Stimulated activated naive CD4-positive, alpha-beta T cell treated with Interleukin-2 at 50 U/mL for 16 hours (primary cell): ENCODE results near the gene TBX18.

Experiments
- DNase-seq: peaks from one replicate; lab custom pipeline; 2025; lab: John Stamatoyannopoulos, UW

TBX18 gene

DNA sequence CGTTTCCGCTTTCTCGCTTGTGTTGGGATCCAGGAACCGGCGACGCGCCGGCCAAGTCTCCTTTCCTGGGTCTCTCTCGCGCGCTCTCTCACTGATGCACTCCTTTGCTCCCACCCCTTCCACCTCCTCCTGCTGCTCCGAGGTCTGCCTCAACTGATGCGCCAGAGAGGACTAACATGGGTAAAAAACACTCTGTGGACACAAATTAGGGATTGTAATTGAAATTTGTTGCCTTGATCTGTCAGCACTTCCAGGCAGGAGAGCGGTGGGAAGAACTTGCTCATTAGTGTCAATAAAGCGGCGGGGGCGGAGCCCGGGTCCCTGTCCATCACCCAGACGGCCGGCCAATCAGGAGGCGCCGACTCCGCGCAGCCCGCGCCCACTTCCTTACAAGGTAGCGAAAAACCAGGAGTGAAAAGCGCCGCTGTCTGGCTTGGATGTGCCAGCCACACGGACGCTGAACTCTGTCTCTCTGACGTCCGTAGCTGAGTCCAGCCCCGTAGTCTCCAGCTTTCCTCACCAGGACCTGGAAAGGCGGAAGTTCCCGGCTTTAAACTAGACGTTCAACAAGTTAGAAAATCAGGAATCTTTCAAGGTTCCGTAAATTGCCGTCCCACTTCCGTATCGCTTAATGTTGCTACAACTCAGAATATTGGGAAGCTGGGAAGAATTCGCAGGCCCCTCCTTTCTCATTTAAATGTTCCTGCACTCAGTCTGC, at the start of gene TBX18:
TSS of gene TBX18 (minus strand) at position 267 of the 718 bp plus-strand sequence. CDS start 417 bp downstream, outside the sequence.
- no peak for DNase-seq

DNA sequence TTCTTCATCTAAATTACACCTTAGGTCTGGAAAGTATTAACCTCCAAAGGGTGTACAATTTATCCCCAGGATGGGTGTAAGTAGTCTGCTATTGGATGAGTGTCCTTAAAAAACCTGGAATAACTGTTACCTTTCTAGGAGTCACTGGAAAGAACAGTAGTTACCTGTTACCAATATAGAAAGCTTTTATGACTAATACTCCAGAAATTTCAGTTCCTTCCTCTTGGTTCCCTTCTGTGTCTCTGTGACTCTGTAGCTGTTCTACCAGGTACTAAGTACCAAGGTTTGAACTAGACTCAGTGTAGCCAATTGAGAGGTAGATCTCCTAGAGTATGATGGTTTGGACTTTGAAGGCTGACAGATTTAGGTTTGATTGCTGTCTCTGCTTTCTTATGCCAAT, 47.0 kb upstream of the TBX18 start:
- no peak for DNase-seq

DNA sequence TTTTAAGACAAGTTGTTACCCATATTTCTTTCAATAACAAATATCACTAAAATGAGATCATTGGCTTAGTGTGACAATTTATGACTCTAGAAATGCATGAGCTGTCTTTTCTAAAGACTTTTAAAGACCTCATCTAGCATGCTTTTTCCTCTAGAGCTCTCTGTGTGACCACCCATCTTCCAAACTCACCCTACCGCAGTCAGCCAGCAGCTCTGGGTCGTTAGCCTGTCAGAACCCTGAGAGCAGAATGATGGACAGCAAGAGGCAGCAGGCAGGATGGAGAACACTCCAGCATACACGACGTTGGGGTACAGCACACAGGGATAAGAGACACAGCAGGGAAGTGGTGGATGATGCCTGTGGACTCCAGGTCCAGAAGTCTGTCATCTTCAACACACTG, 45.1 kb upstream of the TBX18 start:
- no peak for DNase-seq

DNA sequence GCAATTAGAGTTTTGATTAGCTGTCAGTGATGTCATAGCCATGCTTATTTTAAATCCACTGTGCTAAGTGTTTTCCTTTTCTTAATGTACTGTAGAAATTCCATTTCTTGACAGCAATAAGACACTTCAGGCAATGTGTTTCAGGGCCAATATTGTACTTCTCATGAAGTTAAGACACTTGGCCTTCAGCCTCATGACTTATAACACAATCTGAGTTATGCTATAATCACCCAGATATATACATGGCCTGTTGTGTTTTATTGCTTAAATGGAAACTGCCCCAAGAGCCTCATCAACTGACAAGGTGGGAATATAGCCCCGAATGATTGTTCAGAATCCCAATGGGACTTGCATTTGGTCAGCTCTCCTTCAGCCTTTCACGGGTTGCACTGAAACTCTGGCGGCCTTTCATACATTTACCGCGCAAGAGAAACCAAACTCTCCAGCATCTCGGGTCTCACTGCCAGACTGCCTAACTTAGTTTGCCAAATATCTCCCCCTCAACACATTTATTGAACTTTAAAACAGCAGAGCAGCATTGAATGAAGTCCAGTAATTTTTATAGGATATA, 44.2 kb upstream of the TBX18 start:
- no peak for DNase-seq

DNA sequence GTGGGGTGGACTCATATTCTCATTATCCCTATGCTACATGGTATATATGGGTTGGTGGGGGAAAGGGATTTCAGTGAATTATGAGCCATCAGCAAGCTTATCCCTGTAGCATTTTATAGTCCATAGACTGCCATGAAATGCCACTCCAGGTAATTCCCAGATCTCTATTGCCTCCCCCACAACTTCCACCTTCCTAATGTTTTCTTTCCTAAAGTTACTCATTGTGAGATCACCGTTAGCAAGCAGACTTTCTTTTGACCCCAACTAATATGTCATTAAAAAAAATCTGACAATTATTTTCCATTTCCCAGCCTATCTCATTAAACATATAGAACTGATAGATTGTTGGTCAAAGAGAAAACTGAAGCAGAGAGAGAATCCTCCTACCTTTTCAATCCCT, 40.7 kb upstream of the TBX18 start:
- no peak for DNase-seq

DNA sequence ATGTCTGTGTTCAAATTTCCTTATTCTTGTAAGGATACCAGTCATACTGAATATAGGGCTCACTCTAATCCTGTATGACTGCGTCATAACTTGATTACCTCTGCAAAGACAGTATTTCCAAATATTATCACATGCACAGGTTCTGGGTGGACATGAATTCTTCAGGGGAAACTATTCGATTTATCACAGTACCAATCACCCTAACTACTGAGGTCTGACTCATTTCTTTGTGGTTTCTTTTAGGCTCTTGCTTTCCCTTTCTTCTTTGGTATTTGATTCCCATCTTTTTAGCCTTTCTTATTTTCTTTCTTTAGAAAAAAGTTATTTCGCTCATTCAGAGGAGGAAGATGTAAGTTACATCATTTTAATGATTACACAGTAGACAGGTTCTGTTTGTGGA, 40.3 kb upstream of the TBX18 start:
- DNase-seq = no peak

DNA sequence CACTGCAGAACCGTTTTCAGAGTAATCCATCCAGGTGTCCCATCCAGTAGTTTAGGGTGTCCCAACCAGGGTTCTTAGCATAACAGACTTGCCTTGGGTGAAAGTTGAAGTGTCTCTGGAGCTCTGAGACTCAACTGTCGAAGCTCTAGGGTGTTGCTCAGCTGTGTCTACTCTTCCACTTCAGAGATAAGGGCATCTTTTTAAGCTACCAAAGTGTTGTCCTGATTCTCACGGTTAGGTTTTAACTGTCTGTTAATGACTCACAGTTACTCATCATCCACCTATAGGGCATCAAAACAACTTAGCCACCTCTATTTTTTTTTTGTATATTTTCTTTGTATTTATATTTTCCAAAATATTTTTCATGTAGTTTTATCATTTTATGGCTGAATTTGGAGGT, 36.9 kb upstream of the TBX18 start:
- DNase-seq = no peak

DNA sequence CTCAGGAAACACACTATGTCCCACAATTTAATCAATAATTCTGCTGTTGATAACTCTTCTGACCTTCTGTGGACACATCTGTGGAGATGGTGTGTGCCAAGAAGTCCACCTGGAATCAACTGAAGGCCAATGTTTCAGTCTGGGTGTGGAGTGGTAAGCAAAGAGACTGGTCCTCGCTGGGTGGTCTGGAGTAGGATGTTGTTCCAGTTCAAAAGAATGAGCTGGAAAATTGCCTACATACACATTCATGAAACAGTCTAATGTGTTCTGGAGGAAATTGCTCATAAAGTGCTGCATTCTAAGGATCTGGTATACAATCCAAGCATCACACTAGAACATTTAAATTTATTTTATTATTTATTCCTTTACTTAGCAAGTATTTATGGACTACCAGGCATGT, 33.9 kb upstream of the TBX18 start:
- DNase-seq = no peak

DNA sequence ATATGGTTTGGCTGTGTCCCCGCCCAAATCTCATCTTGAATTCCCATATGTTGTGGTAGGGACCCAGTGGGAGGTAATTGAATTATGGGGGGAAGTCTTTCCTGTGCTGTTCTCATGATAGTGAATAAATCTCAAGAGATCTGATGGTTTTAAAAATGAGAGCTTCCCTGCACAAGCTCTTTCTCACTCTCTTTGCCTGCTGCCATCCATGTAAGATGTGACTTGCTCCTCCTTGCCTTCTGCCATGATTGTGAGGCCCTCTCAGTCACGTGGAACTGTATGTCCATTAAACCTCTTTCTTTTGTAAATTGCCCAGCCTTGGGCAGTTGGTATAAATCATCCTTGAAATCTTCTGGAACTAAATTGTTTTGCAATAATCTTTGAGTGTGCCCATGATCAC, 31.9 kb upstream of the TBX18 start:
- no peak for DNase-seq

DNA sequence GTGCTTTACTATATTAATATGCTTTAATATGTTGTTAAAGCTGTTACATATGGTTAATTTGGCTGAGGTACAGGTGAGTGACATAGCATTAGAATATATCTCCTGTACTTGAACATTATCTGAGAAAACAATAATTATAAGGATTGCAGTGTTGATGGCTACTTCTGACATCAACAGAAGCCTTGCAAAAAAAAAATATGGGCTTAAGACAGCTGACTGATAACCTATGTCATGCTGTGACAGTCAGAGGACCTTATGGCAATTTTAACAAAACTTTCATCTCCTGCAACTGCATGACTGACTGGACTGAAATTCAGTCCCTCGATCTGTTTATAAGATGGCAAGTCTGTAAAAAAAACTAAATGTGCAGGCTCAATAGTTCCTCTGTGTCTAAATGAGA, 27.5 kb upstream of the TBX18 start:
- no peak for DNase-seq

DNA sequence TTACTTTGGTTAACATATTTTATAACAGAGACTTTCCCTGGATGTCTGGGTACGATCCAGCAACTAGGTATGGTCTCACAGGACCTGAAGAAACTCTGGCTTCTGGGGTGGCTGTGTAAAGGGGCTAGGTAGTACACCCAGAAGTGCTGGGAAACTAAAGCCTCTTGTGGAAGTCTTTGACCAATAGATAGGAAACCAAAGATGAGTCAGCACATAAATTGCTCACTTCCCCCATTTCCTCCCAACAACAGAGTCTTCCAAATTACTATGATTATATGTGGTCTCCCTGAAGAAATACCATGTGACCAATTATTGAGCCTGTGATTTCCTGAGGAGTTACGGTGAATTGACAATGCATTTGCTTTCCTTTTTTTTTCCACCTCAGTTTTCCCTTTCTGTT, 26.8 kb upstream of the TBX18 start:
- no peak for DNase-seq

DNA sequence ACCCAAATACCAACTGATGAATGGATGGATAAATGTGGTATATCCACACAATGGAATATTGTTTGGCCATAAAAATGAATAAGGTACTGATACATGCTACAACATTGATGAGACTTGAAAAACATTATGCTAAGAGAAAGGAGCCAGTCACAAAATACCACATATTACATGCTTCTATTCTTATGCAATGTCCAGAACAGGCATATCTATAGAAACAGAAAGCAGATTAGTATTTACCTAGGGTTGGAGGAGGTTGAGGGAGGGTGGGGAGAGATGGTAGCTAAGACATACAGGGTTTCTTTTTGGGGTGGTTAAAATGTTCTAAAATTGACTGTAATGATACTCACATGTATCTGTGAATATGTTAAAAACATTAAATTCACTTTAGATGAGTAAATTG, 24.8 kb upstream of the TBX18 start:
- no peak for DNase-seq

DNA sequence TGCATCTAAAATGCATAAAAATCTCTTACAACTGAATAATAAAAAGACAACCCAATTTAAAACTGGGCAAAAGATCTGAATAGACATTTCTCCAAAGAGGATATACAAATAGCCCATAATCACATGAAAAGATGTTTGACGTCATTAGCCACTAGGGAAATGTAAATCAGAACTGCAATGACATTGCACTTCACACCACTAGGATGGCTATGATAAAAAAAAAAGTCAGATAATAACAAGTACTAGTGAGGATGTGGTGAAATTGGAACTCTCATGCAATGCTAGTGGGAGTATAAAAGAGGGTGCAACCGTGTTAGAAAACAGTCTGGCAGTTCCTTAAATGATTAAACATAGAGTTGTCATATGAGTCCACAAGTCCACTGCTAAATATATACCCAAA, 24.3 kb upstream of the TBX18 start:
- no peak for DNase-seq

DNA sequence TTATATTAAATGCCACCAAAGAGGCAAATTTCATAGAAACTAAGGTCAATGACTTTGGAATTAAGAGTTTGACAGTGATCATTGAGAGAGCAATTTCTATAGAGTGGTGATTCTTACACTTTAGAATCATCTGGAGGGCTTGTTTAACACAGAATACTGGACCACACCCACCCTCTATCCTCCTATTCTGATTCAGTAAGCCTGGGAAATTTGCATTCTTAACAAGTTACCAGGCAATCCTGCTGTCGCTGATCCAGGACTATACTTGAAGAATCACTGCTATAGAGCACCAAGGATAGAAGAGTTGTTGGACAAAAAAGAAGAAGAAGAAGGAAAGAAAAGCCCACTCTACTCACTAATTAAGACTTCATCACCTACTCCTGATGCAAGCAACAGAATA, 21.3 kb upstream of the TBX18 start:
- no peak for DNase-seq

DNA sequence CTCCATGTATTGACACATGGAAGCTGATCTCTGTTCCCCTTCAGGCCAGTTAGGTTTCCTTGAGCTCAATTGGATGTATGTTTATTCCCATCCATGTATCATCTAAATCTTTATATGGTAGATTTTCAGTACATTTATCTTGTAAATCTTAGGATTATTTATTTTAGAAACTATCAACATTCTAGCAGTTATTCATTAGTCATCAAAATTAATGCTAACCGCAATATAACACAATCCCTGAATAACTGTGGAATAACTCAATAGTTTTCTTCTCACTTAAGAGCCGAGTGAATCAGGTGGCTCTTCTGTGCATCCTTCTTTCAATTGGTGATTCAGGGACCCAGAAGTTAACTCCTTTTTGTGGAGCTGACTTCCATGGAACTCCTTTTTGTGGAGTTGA, 15.5 kb upstream of the TBX18 start:
- DNase-seq = no peak

DNA sequence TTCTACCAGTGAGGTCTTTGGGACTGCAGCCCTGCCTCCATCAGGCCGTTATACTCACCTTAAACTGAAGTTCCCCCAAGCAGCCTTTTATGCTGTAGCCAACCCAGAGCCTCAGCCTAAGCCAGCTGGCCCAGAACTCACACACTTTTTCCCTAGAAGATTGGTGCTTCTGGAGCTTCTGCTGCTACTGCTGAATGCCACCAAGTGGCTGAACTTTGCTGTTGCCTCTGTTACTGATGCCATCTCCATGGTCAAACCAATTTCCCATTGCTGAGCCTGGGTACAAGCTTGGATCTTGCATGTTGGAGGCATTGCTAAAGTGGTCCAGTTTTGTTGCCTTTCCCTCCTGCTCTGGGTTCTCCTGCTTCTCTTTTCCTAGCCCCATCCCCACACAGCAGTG, 15.0 kb upstream of the TBX18 start:
- DNase-seq = no peak

DNA sequence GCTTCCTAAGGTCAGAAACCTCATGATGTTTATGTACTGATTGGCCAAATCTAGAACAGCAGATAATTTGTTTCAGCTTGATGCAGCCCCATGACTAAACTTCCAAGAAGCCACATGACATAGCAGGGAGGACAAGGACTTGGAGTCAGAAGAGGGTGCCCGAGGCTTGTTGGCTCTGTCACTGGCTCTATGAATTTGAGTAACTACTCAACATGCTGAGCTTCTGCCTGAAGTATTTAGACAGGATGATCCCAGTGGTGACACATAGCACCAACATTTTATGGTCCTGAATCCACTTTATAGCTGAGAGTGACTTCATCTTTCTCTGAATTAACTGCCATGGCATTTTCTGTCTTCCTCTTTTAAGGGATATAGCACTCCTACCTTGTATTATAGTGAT, 13.5 kb upstream of the TBX18 start:
- DNase-seq = no peak

DNA sequence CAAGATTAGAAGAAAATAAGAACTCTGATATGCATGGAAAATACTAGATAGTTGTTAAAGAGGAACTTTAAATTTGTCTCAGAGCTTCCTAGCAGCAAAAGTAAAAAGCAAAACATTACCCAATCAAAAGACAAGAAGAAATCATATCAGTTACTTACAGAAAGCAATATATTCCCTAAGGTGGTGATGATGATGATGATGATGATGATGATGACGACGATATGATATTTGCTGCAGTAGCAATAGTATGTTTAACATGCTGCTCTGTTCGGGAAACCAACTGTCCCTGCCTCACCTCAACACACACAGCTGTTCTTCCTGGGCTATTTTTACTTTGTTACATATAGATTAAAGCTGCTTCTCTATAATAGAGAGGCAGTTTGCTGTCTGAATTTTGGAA, 12.0 kb upstream of the TBX18 start:
- no peak for DNase-seq

DNA sequence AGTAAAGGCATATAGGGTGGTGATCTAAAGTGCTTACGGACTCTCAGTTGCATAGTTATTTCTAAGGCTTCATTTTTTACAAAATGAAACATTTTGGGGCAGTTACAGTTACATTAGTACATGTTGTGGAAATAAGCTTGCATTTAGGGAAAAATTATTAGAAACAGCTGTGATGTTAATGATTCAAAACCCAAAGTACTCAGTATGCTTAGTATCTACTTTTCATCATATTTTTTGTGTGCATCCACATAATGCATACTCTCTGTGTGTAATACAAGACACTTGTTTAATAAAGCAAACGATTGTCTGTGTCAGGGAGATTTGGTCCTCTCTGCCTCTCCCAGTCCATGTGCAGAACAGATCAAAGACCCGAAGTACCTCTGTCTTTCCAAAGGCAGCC, 11.4 kb upstream of the TBX18 start:
- DNase-seq = no peak

DNA sequence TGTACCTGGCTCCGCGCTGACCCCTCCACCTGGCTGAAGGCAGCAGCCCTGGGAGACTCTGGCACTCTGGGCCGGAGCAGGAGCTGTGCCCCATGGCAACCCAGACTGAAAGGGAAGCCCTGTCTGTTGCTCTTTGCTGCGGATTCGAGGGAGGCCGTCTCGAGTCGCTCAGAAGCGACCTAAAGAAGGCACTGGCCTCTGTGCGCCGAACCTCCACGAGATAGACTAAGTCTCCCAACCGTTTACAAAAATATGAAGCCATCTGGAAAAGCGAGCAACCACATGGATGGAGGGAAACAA, 10.5 kb upstream of the TBX18 start:
- no peak for DNase-seq

DNA sequence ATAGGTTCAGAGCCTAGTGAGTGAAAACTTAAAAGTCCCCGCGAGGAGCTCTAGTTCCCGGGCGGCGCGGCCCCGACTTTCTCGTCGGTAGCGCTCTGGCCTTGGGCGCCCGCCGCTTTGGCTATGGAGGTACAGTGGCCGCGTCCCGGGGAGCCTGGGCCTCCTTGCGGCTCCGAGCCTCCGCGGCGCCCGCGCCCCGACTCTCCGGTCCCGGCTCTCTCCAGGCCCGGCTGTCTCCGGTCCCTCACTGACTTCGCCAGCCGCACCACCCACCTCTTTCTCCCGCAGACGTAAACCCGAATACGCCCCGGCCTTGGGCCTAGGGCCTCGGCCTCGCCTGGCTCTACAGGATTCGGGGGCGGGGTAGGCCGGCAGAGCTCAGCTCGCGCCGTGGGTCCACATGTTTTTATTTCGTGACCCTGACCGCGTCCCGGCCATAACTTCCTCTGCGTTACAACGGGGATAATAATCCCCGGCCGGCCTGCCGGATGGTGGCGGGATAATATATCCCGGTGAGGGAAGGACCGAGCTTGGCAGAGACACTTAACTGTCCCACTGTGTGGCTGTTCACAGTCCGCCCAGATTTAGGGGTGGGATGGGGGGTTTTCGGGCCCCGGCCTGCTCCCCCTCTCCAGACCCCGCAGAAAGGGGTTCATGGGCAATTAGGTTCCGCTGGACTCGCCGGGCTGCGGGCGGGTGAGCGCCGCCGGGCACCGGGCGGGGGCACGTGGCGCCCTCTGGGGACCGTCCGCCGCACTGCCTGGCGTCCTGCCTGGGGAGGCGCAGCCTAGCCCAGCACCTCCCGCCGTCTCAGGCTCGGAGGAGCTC, 10.0 kb upstream of the TBX18 start:
- DNase-seq = no peak

DNA sequence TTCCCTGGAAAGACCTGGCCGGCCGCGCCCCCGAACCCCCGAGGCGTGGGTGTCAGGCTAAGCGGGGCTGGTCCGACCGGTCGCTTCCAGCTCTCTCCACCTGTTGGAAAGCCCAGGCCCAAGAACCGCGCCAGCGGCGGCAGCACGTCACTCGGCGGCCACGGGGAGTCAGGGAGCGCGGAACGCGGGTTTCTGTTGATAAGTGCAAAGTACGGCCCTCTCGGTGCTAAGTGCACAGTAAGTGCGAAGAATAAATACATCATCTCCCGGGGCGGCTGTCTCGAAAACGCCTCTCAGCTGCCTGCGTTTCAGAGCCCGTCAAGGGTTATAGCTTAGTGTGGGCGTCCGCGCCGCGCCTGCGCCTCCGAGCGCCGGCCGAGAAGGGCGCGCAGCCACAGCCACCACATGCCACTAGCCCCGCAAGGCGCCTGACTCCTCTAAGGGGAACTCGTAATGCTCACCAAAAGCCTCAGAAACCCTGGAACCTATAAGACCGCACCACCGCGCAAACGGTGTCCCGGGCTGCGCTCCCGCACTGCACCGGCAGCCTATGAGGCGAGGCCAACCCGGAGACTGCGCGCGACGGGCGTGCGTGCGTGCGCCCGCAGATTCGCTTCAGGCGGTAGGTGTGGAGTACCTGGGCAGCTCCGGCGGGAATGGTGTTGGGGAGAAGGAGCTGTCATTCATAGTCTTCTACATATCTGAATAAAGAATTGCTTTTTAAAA, 9.2 kb upstream of the TBX18 start:
- no peak for DNase-seq

DNA sequence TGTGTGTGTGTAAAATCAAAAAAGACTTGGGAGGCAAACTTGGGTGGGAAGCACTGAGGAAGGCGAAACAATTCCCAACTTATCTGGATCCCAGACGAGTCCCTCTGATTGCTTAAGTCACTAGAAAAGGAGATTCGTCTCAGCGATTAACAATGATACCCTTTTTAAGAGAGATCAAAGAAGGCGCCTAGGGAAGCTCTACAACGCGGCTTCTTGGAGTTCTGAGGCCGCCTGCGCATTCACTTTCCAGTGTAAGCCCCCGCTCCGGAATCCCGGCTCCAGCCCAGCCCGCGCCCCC, 8.7 kb upstream of the TBX18 start:
- no peak for DNase-seq
